H1 (cell line): ENCODE results near the gene LPO. TPM values are rescaled to one million over a fixed set of nuclear protein-coding genes. Genes with fewer than 3 reads are reported as not detected.

Experiments
- CTCF ChIA-PET: fragments of 300-600 bp; sonication (Branson Sonifier 250); formaldehyde crosslinking; loops from one replicate; lab custom pipeline; 2021; ENCODE audit not compliant: partially characterized antibody; lab: Charles Lee
- POLR2A ChIA-PET: fragments of 300-600 bp; sonication (Branson Sonifier 250); formaldehyde crosslinking; loops from one replicate; lab custom pipeline; 2021; ENCODE audit warnings: inconsistent platforms; ENCODE audit not compliant: partially characterized antibody; lab: Charles Lee
- DNase-seq, 2 experiments: peaks; one replicate each; pipeline versions ENCODE4 v3.0.0 to v3.0.0-alpha.2; 2010 to 2022; ENCODE audit warnings: low spot score in 2 of 2, low read depth in 1 of 2, mixed read lengths in 1 of 2
- FAIRE-seq: peaks from 2 replicates; lab custom pipeline; 2011; peaks lifted over from hg19 to GRCh38; lab: Jason Lieb, UNC
- H2AFZ ChIP-seq: 2 replicates; pipeline ENCODE4 v1.8.1; 2012; ENCODE audit warnings: low read length, inconsistent platforms
- H2AK5ac ChIP-seq: 2 replicates; pipeline ENCODE4 v1.6.1; 2013; ENCODE audit warnings: low read depth, low read length
- H2BK120ac ChIP-seq: replicated peaks from 2 replicates; pipeline ENCODE3; 2013; ENCODE audit warnings: low read depth, low read length, inconsistent platforms
- H2BK12ac ChIP-seq: 2 replicates; pipeline ENCODE4 v1.6.1; 2013; ENCODE audit warnings: low read depth, low read length
- H2BK15ac ChIP-seq: 2 replicates; pipeline ENCODE4 v1.6.1; 2013; ENCODE audit warnings: low read length
- H2BK20ac ChIP-seq: 2 replicates; pipeline ENCODE4 v1.6.1; 2013; ENCODE audit warnings: low read length
- H2BK5ac ChIP-seq: 2 replicates; pipeline ENCODE4 v1.6.1; 2013; ENCODE audit warnings: low read depth, low read length
- H3K14ac ChIP-seq: 2 replicates; pipeline ENCODE4 v1.6.1; 2013; ENCODE audit warnings: inconsistent platforms; ENCODE audit not compliant: insufficient read length
- H3K18ac ChIP-seq: 2 replicates; pipeline ENCODE4 v1.6.1; 2013; ENCODE audit warnings: low read length; ENCODE audit errors: extremely low read depth
- H3K23ac ChIP-seq: 2 replicates; pipeline ENCODE4 v1.6.1; 2013; ENCODE audit warnings: inconsistent platforms; ENCODE audit not compliant: insufficient read length
- H3K23me2 ChIP-seq: 2 replicates; pipeline ENCODE4 v1.6.1; 2013; ENCODE audit warnings: low read depth, low read length
- H3K27ac ChIP-seq: 2 replicates; pipeline ENCODE4 v1.6.1; 2011; ENCODE audit warnings: low read depth, low read length, inconsistent platforms
- H3K27me3 ChIP-seq, 4 experiments: replicated peaks in 1 of 4; 1 replicate in 1 of 4; 2 replicates in 3 of 4; pipeline versions ENCODE4 v1.6.1 to v1.8.1; 2011 to 2013; ENCODE audit warnings: low read length in 3 of 4, mild to moderate bottlenecking in 3 of 4, inconsistent platforms in 2 of 4, mixed read lengths in 2 of 4, moderate library complexity in 1 of 4; ENCODE audit not compliant: control insufficient read depth in 3 of 4, insufficient read depth in 3 of 4; ENCODE audit errors: extremely low read depth in 1 of 4
- H3K36me3 ChIP-seq, 4 experiments: 2 replicates each; pipeline versions ENCODE4 v1.6.1 to v1.8.1; 2011 to 2013; ENCODE audit warnings: mild to moderate bottlenecking in 4 of 4, low read length in 3 of 4, moderate library complexity in 2 of 4, control low read depth in 1 of 4, inconsistent platforms in 1 of 4; ENCODE audit not compliant: insufficient read depth in 4 of 4, control insufficient read depth in 2 of 4
- H3K4ac ChIP-seq: replicated peaks from 2 replicates; pipeline ENCODE3; 2013; ENCODE audit warnings: low read length, low read depth, mixed read lengths, inconsistent platforms; ENCODE audit not compliant: insufficient read length
- H3K4me1 ChIP-seq, 4 experiments: replicated peaks in 1 of 4; 1 replicate in 1 of 4; 2 replicates in 3 of 4; pipeline versions ENCODE4 v1.6.1 to v1.8.1; 2011 to 2013; ENCODE audit warnings: low read length in 3 of 4, inconsistent platforms in 2 of 4, mixed read lengths in 1 of 4; ENCODE audit not compliant: insufficient read depth in 4 of 4, control insufficient read depth in 3 of 4
- H3K4me2 ChIP-seq, 2 experiments: 2 replicates each; pipeline versions ENCODE4 v1.6.1 to v1.8.1; 2011 to 2013; ENCODE audit warnings: low read depth in 2 of 2, low read length in 2 of 2, control low read depth in 1 of 2, inconsistent platforms in 1 of 2, mild to moderate bottlenecking in 1 of 2; ENCODE audit not compliant: insufficient read depth in 1 of 2
- H3K4me3 ChIP-seq, 4 experiments: fragments of 200-600, 300-600 bp in 1 of 4; sonication (generic), shearing (Covaris generic), sonication (Bioruptor Twin) in 1 of 4; 2 replicates each; pipeline versions ENCODE4 v1.5.1 to v1.8.1; 2011 to 2016; ENCODE audit warnings: low read length in 4 of 4, low read depth in 3 of 4, control low read depth in 2 of 4, inconsistent platforms in 2 of 4, mild to moderate bottlenecking in 2 of 4, mixed read lengths in 1 of 4, moderate library complexity in 1 of 4; ENCODE audit not compliant: insufficient read depth in 2 of 4; ENCODE audit errors: extremely low read depth in 1 of 4
- H3K56ac ChIP-seq: replicated peaks from 2 replicates; pipeline ENCODE3; 2013; ENCODE audit warnings: low read depth, mild to moderate bottlenecking, mixed read lengths, low read length, inconsistent platforms; ENCODE audit not compliant: insufficient read length
- H3K79me1 ChIP-seq: 2 replicates; pipeline ENCODE4 v1.6.1; 2013; ENCODE audit warnings: low read depth, low read length, control low read depth
- H3K79me2 ChIP-seq, 2 experiments: 2 replicates each; pipeline versions ENCODE4 v1.6.1 to v1.8.1; 2012 to 2013; ENCODE audit warnings: low read length in 2 of 2, mild to moderate bottlenecking in 2 of 2, inconsistent platforms in 1 of 2; ENCODE audit not compliant: insufficient read depth in 2 of 2, control insufficient read depth in 1 of 2
- H3K9ac ChIP-seq, 4 experiments: replicated peaks in 1 of 4; 1 replicate in 1 of 4; 2 replicates in 3 of 4; pipeline versions ENCODE4 v1.6.1 to v1.8.1; 2011 to 2013; ENCODE audit warnings: low read depth in 3 of 4, low read length in 3 of 4, control low read depth in 2 of 4, mild to moderate bottlenecking in 2 of 4, moderate library complexity in 2 of 4, inconsistent platforms in 1 of 4; ENCODE audit errors: extremely low read depth in 1 of 4
- H3K9me3 ChIP-seq, 2 experiments: 2 replicates each; pipeline versions ENCODE4 v1.6.1 to v1.8.1; 2012 to 2013; ENCODE audit warnings: mild to moderate bottlenecking in 2 of 2, moderate library complexity in 2 of 2, control low read depth in 1 of 2, inconsistent platforms in 1 of 2, low read depth in 1 of 2, low read length in 1 of 2, mixed read lengths in 1 of 2; ENCODE audit not compliant: insufficient read depth in 2 of 2
- H4K20me1 ChIP-seq, 2 experiments: replicated peaks in 1 of 2; 2 replicates each; pipeline versions ENCODE3 to v1.8.1; 2011 to 2013; ENCODE audit warnings: inconsistent platforms in 2 of 2, low read length in 2 of 2, mild to moderate bottlenecking in 1 of 2; ENCODE audit not compliant: insufficient read depth in 2 of 2, control insufficient read depth in 1 of 2
- H4K5ac ChIP-seq: 2 replicates; pipeline ENCODE4 v1.6.1; 2013; ENCODE audit warnings: low read length, low read depth, mixed read lengths, inconsistent platforms; ENCODE audit not compliant: insufficient read length
- H4K8ac ChIP-seq: 2 replicates; pipeline ENCODE4 v1.8.0; 2013; ENCODE audit warnings: mild to moderate bottlenecking, moderate library complexity, low read length, inconsistent platforms; ENCODE audit not compliant: insufficient read depth; ENCODE audit errors: extremely low read depth
- H4K91ac ChIP-seq: replicated peaks from 2 replicates; pipeline ENCODE3; 2013; ENCODE audit warnings: low read length, mixed read lengths, inconsistent platforms; ENCODE audit not compliant: insufficient read length
- ASH2L ChIP-seq: fragments of 200-600, 300-600 bp; sonication (generic); IDR thresholded peaks from one replicate; pipeline ENCODE4 v1.7.1; 2017; ENCODE audit warnings: low read length
- BCL11A ChIP-seq, 2 experiments: IDR thresholded peaks; one replicate each; pipeline ENCODE4 v1.6.1; 2011; ENCODE audit warnings: low read depth in 2 of 2, low read length in 2 of 2, mild to moderate bottlenecking in 2 of 2
- EP300 ChIP-seq, 2 experiments: IDR thresholded peaks; 1 replicate in 1 of 2; 2 replicates in 1 of 2; pipeline ENCODE4 v1.6.1; 2011 to 2012; ENCODE audit warnings: low read depth in 2 of 2, low read length in 2 of 2, mild to moderate bottlenecking in 2 of 2, borderline replicate concordance in 1 of 2, inconsistent platforms in 1 of 2, moderate library complexity in 1 of 2
- GTF2F1 ChIP-seq: IDR thresholded peaks from 2 replicates; pipeline ENCODE4 v1.6.1; 2012; ENCODE audit warnings: low read depth, low read length, improper control_type of control experiment, borderline replicate concordance
- KDM5A ChIP-seq: fragments of 200-600 bp; IDR thresholded peaks from 2 replicates; pipeline ENCODE4 v1.7.1; 2012; ENCODE audit warnings: mild to moderate bottlenecking, low read length, inconsistent platforms, mixed read lengths
- RNF2 ChIP-seq: fragments of 200-900, 300-1000 bp; sonication (generic); IDR thresholded peaks from 2 replicates; pipeline ENCODE4 v1.7.1; 2016; ENCODE audit warnings: borderline replicate concordance, low read depth, mild to moderate bottlenecking, antibody characterized with exemption, low read length; ENCODE audit not compliant: poor library complexity, severe bottlenecking; ENCODE audit errors: missing control alignments
- RXRA ChIP-seq: IDR thresholded peaks from 2 replicates; pipeline ENCODE4 v1.6.1; 2011; ENCODE audit warnings: low read depth, mild to moderate bottlenecking, low read length, moderate library complexity; ENCODE audit not compliant: insufficient read depth
- SP2 ChIP-seq: IDR thresholded peaks from 2 replicates; pipeline ENCODE4 v1.6.1; 2012; ENCODE audit warnings: mild to moderate bottlenecking, low read length, inconsistent platforms
- YY1 ChIP-seq: IDR thresholded peaks from 2 replicates; pipeline ENCODE4 v1.6.1; 2011; ENCODE audit warnings: low read depth, mild to moderate bottlenecking, low read length
- ZNF274 ChIP-seq: IDR thresholded peaks from 2 replicates; pipeline ENCODE4 v1.7.0; 2012; ENCODE audit warnings: low read length, borderline replicate concordance; ENCODE audit errors: extremely low read depth
- WGBS, 2 experiments: shearing (Covaris generic) in 1 of 2; methylation state at CpG; one replicate each; pipeline versions ENCODE4 v1.1.6 to v1.1.7; 2013 to 2015; ENCODE audit warnings: low lambda C conversion rate in 2 of 2, mixed read lengths in 2 of 2, inconsistent platforms in 1 of 2, low coverage in 1 of 2, missing lambda C conversion rate in 1 of 2; ENCODE audit not compliant: insufficient replicate concordance in 2 of 2, insufficient coverage in 1 of 2, insufficient read length in 1 of 2; ENCODE audit errors: extremely low coverage in 1 of 2, missing lambda C conversion rate in 1 of 2; 5-methylcytosine and 5-hydroxymethylcytosine counted together
- polyA plus RNA-seq, 7 experiments: library from polyadenylated mRNA; depleted of rRNA in 3 of 7; stranded (reverse) in 5 of 7; unstranded in 2 of 7; fragments of >200 nt in 5 of 7; fragments of 200-250 nt in 2 of 7; gene quantifications; 1 replicate in 5 of 7; 2 replicates in 1 of 7; 4 replicates in 1 of 7; pipeline versions ENCODE4 v1.2.1 to v1.2.3, GENCODE V29; 2011 to 2013; ENCODE audit warnings: missing spikeins in 2 of 7, mixed read lengths in 2 of 7
- total RNA-seq: library from RNA; stranded (reverse); fragmentation: NEBNext Ultra II Directional; extraction: Animal tissue kit (Norgen Biotek cat#: 25700); gene quantifications from 2 replicates; pipeline ENCODE4 v1.2.1, GENCODE V29; 2021

Gene LPO
- total and polyA plus RNA-seq, 2 of the 8 experiments (the other 6 are each of a cell fraction or from before 2014, with no cell fraction given), result 0.38 to 0.52 TPM

DNA sequence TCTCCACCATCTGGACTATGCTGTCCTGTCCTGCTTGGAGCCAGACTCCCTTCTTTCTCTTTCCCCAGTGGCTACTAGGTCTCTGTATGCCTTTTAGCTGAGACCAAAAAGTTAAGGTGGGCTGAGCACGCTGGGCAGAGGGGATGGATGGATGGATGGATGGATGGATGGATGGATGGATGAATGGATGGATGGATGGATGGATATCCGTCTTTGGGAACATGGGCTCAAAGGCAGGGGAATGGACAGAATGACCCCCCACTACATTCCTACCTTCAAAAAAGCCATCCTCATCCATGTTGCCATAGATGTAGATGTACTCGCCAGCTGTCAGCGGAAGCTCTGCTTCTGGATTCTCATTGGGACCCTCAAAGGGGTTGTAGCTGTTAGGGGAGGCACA lies 77.4 kb downstream of the LPO start:
- H3K79me2 ChIP-seq, result no peaks in the 10 kb centered on the region
- H3K56ac ChIP-seq, result no peak overlapping the region
- H3K23me2 ChIP-seq, result no peaks in the 10 kb centered on the region; the same call in 1 of the 2 replicates
- DNase-seq, result no peak
- H4K20me1 ChIP-seq, result no peaks in the 10 kb centered on the region
- CTCF ChIA-PET, result interaction anchor here (0.6 to 21.9 kb wide), 14 partner anchors 10 to 141 kb away, joined by 3 to 384 read pairs (median 7); partner anchors contain the start of genes RNF43 and TSPOAP1
- H3K79me1 ChIP-seq, result no peaks in the 10 kb centered on the region
- H3K4ac ChIP-seq, result no peak overlapping the region
- no peak overlapping the region for H2AFZ ChIP-seq
- H4K91ac ChIP-seq, result no peak overlapping the region
- H3K4me1 ChIP-seq, result no peaks in the 10 kb centered on the region
- no peak overlapping the region for H3K4me2 ChIP-seq
- H4K8ac ChIP-seq, result no peak overlapping the region
- no peak overlapping the region for H3K14ac ChIP-seq
- TF ChIP-seq YY1, result no peak
- TF ChIP-seq ASH2L, result no peak
- TF ChIP-seq ZNF274, result no peak
- no peak for TF ChIP-seq SP2
- TF ChIP-seq GTF2F1, result no peak
- TF ChIP-seq EP300 (IDR thresholded peaks at IDR 0.05; ENCODE audit: borderline replicate concordance in 1 of 2, low read depth in 2 of 2, low read length in 2 of 2), result no peak
- TF ChIP-seq RXRA, result no peak
- TF ChIP-seq KDM5A, result no peak
- no peak for TF ChIP-seq RNF2
- TF ChIP-seq BCL11A (IDR thresholded peaks at IDR 0.05; ENCODE audit: low read depth in 2 of 2, low read length in 2 of 2), result no peak
- no peak overlapping the region for H2BK20ac ChIP-seq
- no peaks in the 10 kb centered on the region for H3K9me3 ChIP-seq
- H3K27me3 ChIP-seq, result no peaks in the 10 kb centered on the region; a peak in 2 of 7 replicates
- no peak overlapping the region for H2BK12ac ChIP-seq
- H2AK5ac ChIP-seq, result no peak overlapping the region
- no peak overlapping the region for H2BK120ac ChIP-seq
- no peak overlapping the region for H3K23ac ChIP-seq
- POLR2A ChIA-PET, result interaction anchor here (0.8 to 2.9 kb wide), 5 partner anchors 8 to 37 kb away, joined by 3 to 11 read pairs (median 6); partner anchors contain the start of gene SUPT4H1
- no peak overlapping the region for H3K18ac ChIP-seq
- no peak overlapping the region for H2BK5ac ChIP-seq
- H4K5ac ChIP-seq, result no peak overlapping the region
- H3K36me3 ChIP-seq, result no peaks in the 10 kb centered on the region
- H3K27ac ChIP-seq, result no peak overlapping the region
- H3K9ac ChIP-seq, result no peak overlapping the region
- FAIRE-seq, result no peak
- 81% methylated on average over 4 of the region's 4 CpGs; no CpG with 5 or more reads in 1 of the 2 experiments for WGBS, 2 experiments
- H2BK15ac ChIP-seq, result no peak overlapping the region
- H3K4me3 ChIP-seq, result no peak overlapping the region
